GM10266 (cell line): Measurements from ENCODE around the gene PLPP3.

Experiments used
- DNase-seq: peaks from one replicate; pipeline ENCODE4 v3.0.0; 2012; ENCODE audit errors: extremely low spot score
- CTCF ChIP-seq: IDR thresholded peaks from 2 replicates; pipeline ENCODE4 v1.5.1; 2012; ENCODE audit warnings: mild to moderate bottlenecking, low read depth; ENCODE audit not compliant: control insufficient read depth, insufficient read depth; ENCODE audit errors: missing control alignments

PLPP3 gene

GRCh38 chr1:56461158-56462127 lies 117.9 kb downstream of the PLPP3 start:
- TF ChIP-seq CTCF: no peak
- DNase-seq: no peak

GRCh38 chr1:56459260-56459659 lies 120.1 kb downstream of the PLPP3 start:
- no peak for DNase-seq
- no peak for TF ChIP-seq CTCF

- DNase-seq: no peak
- no peak for TF ChIP-seq CTCF
Measured at GRCh38 chr1:56457756-56458375, 121.5 kb downstream of the PLPP3 start.

DNA sequence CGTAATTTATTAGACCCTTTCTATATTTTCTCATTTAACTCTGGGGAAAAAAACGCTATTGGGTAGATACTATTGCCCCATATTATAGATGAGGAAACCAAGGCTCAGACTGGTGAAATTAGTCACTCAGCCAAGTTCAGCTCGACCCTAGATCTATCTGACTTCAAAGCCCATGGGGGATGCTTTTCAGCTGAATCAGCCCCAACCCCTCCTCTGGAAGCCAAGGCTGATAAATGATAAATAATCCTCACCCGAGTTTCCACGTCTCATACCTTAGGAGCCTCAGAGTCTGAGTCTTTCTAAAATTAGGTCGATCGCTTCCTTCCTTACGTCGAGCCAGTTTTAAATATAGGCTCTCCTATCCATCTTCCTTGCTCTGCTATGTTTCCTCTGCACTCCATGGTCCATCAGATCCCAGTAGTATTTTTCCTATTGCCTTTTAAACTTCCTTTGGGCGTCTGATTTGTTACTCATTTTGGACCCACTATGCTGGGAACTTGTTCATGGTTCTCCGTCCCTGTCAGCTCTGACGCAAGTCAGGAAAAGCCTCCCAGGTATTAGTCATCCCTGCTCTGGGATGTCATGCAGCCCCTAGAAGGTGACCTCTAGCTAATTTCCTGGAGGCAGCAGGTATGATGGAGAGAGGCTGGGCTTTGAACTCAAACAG lies 122.8 kb downstream of the PLPP3 start:
- no peak for DNase-seq

GRCh38 chr1:56453417-56454078 lies 125.8 kb downstream of the PLPP3 start:
- no peak for DNase-seq
- TF ChIP-seq CTCF: no peak

More for the DNA sequence above, 122.8 kb downstream of the PLPP3 start:
- no peak for TF ChIP-seq CTCF

- no peak for TF ChIP-seq CTCF
- no peak for DNase-seq
Measured at GRCh38 chr1:56453016-56453415, 126.3 kb downstream of the PLPP3 start.
